SK-N-MC (cell line): ENCODE measurements around the gene DEFB126.
"Not testable (repeated sequence)": the region's sequence is repeated elsewhere in the genome, so short reads cannot be mapped to it uniquely, and the experiment has no call there.

Experiments
- DNase-seq: peaks from one replicate; pipeline ENCODE4 v3.0.0-alpha.2; 2011; ENCODE audit warnings: low read depth, low spot score
- H3K27ac ChIP-seq: fragments of 200-600 bp; sonication (generic); 2 replicates; pipeline ENCODE4 v1.5.1; 2016; ENCODE audit warnings: mixed run types
- H3K36me3 ChIP-seq: fragments of 200-600 bp; sonication (generic); 2 replicates; pipeline ENCODE4 v1.6.1; 2017; ENCODE audit warnings: antibody characterized with exemption, low read length, mixed read lengths; ENCODE audit not compliant: insufficient read depth
- H3K4me3 ChIP-seq: fragments of 200-600 bp; sonication (generic); 2 replicates; pipeline ENCODE4 v1.5.1; 2016
- H3K9ac ChIP-seq: fragments of 200-600 bp; sonication (generic); 2 replicates; pipeline ENCODE4 v1.8.0; 2017; ENCODE audit warnings: mixed run types, mixed read lengths; ENCODE audit not compliant: insufficient read length
- H3K9me3 ChIP-seq: fragments of 200-600 bp; sonication (generic); 2 replicates; pipeline ENCODE4 v1.6.1; 2017; ENCODE audit warnings: low read depth, mild to moderate bottlenecking, antibody characterized with exemption, low read length, moderate library complexity, mixed read lengths
- EZH2 ChIP-seq: fragments of 200-600 bp; sonication (generic); IDR thresholded peaks from one replicate; pipeline ENCODE4 v1.6.1; 2017; ENCODE audit warnings: antibody characterized with exemption
- FOXP2 ChIP-seq: optimal IDR thresholded peaks from 2 replicates; pipeline ENCODE3; 2011; ENCODE audit warnings: mild to moderate bottlenecking, moderate library complexity; ENCODE audit not compliant: insufficient read depth; ENCODE audit errors: extremely low read length, control extremely low read depth
- POLR2AphosphoS5 ChIP-seq: IDR thresholded peaks from 2 replicates; pipeline ENCODE4 v1.6.1; 2012; ENCODE audit warnings: mild to moderate bottlenecking, low read depth, low read length, borderline replicate concordance

The DEFB126 gene, protein sequence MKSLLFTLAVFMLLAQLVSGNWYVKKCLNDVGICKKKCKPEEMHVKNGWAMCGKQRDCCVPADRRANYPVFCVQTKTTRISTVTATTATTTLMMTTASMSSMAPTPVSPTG

DNA sequence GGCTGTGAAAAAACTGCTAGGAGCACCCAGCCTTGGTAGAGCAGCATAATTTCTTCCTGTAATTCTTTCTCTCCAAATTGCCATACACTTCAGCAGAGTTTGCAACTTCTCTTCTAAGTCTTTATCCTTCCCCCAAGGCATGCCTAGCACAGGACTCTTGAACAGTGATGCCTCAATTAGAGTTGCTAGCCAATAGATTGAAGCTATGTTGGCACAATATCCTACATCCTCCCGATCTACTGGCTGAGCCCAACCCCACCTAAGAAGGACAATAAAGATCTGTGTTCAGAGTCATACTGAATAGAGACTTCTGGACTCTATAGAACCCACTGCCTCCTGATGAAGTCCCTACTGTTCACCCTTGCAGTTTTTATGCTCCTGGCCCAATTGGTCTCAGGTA, at the start of gene DEFB126:
TSS of gene DEFB126 (plus strand) at position 301 of the 400 bp plus-strand sequence. CDS start at position 340, 39 bp downstream.
- no peaks in the 10 kb centered on the region for H3K36me3 ChIP-seq
- TF ChIP-seq EZH2 (no peak), POLR2AphosphoS5 (no peak), FOXP2 (no peak)
- H3K9ac ChIP-seq = no peak within 1 kb of the TSS
- H3K9me3 ChIP-seq = no peaks in the 10 kb centered on the region
- no peak within 1 kb of the TSS for H3K27ac ChIP-seq
- H3K4me3 ChIP-seq = no peak within 1 kb of the TSS
- DNase-seq = no peak

DNA sequence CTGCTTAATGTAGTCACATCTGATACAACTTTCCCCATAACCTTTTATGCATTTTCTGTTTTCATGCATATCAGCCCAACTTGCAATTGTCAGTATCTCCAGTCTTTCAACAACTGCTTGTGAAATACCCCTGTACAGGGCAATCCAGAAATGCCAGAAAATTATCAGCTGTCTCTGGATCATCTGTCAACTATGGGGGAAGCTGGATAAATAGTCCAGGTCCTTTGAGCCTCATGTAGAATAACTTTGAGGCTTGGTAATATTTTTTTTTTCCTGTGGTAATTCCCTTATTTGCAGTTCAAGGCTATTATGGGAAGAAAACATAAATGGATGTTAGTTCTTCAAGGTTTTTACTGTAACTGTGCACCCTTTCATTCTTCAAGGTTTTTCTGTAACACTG, 48.7 kb upstream of the DEFB126 start:
- no peak for DNase-seq
- Histone ChIP-seq H3K9me3 (no peaks in the 10 kb centered on the region), H3K9ac (no peak overlapping the region), H3K4me3 (no peak overlapping the region), H3K27ac (no peak overlapping the region), H3K36me3 (no peaks in the 10 kb centered on the region)
- TF ChIP-seq EZH2 = no peak
- no peak for TF ChIP-seq FOXP2
- no peak for TF ChIP-seq POLR2AphosphoS5

DNA sequence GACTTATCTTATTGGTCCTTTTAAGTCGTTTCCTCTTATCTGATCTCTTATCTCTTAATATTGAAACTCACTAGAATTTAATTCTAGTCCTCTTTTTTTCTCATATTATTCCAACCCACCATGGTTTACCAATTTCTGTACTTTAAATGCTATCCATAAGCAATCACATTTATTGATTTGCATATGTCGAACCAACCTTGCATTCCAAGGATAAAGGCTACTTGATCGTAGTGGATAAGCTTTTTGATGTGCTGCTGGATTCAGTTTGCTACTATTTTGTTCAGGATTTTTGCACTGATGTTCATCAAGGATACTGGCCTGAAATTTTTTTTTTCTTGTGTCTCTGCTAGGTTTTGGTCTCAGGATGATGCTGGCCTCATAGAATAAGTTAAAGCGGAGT, 47.2 kb upstream of the DEFB126 start:
- no peak overlapping the region for H3K4me3 ChIP-seq
- H3K9ac ChIP-seq = no peak overlapping the region
- H3K27ac ChIP-seq = no peak overlapping the region
- no peak for DNase-seq
- no peaks in the 10 kb centered on the region for H3K36me3 ChIP-seq
- TF ChIP-seq EZH2 (no peak), POLR2AphosphoS5 (no peak), FOXP2 (no peak)
- no peaks in the 10 kb centered on the region for H3K9me3 ChIP-seq

DNA sequence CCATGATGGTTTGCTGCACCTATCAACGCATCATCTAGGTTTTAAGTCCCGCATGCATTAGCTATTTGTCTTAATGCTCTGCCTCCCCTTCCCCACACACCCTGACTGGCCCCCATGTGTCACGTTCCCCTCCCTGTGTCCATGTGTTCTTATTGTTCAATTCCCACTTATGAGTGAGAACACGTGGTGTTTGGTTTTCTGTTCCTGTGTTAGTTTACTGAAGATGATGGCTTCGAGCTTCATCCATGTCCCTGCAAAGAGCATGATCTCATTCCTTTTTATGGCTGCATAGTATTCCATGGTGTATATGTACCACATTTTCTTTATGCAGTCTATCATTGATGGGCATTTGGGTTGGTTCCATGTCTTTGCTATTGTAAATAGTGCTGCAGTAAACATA, 44.7 kb upstream of the DEFB126 start:
- not testable (repeated sequence) for H3K36me3 ChIP-seq, H3K27ac ChIP-seq, H3K4me3 ChIP-seq, DNase-seq, H3K9ac ChIP-seq, H3K9me3 ChIP-seq

DNA sequence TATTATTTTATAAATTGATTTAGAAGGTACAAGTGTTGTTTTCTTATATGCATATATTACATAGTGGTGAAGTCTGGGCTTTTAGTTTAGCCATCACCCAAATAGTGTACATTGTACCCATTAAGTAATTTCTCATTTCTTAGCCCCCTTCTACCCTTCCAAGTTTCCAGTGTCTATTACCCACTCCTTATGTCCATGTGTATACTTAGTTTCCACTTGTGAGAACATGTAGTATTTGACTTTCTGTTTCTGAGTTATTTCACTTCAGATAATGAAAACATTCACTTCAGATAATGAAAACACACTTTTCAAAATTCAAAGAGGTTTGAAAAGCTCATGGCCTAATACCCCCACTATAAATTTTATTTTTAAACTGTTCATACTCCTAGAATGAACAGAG, 40.4 kb upstream of the DEFB126 start:
- H3K9me3 ChIP-seq = no peaks in the 10 kb centered on the region
- no peak for DNase-seq
- no peak overlapping the region for H3K27ac ChIP-seq
- no peak overlapping the region for H3K9ac ChIP-seq
- TF ChIP-seq EZH2 (no peak), FOXP2 (no peak), POLR2AphosphoS5 (no peak)
- no peak overlapping the region for H3K4me3 ChIP-seq
- H3K36me3 ChIP-seq = no peaks in the 10 kb centered on the region

DNA sequence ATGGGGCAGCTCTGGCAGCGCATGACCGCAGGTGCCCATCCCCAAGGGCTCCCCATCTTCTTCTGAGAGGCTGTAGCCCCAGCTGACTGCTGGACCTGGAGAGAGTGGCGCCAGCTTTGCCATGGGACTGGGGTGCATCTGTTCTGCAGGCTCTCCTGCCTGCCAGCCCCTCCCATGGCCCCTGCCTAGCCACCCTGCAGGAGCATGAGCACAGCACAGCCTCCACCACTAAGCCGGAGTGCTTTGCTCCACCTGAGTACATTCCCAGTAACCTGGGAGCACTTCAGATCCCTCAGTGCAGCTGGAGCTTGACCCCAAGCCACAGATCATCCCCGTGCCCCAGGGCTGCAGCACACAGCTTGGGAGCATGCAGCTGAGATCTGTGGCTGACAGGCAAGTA, 38.9 kb upstream of the DEFB126 start:
- no peak overlapping the region for H3K4me3 ChIP-seq
- no peak overlapping the region for H3K9ac ChIP-seq
- no peaks in the 10 kb centered on the region for H3K36me3 ChIP-seq
- H3K9me3 ChIP-seq = no peaks in the 10 kb centered on the region
- TF ChIP-seq POLR2AphosphoS5 = no peak
- TF ChIP-seq EZH2 = no peak
- no peak for TF ChIP-seq FOXP2
- H3K27ac ChIP-seq = no peak overlapping the region
- DNase-seq = no peak

DNA sequence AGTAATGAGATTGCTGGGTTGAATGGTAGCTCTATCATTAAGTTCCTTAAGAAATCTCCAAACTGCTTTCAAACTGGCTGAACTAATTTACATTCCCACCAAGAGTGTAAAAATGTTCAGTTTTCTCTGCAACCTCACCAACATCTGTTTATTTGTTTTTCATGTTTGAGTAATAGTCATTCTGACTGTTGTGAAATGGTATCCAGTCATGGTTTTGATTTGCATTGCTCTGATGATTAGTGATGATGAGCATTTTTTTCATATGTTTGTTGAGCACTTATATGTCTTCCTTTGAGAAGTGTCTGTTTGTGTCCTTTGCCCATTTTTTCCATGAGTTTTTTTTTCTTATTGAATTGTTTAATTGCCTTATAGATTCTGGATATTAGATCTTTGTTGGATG, 30.0 kb upstream of the DEFB126 start:
- Histone ChIP-seq H3K36me3 (no peaks in the 10 kb centered on the region), H3K9ac (no peak overlapping the region), H3K4me3 (no peak overlapping the region), H3K9me3 (no peaks in the 10 kb centered on the region), H3K27ac (no peak overlapping the region)
- TF ChIP-seq EZH2 (no peak), FOXP2 (no peak), POLR2AphosphoS5 (no peak)
- DNase-seq = no peak

DNA sequence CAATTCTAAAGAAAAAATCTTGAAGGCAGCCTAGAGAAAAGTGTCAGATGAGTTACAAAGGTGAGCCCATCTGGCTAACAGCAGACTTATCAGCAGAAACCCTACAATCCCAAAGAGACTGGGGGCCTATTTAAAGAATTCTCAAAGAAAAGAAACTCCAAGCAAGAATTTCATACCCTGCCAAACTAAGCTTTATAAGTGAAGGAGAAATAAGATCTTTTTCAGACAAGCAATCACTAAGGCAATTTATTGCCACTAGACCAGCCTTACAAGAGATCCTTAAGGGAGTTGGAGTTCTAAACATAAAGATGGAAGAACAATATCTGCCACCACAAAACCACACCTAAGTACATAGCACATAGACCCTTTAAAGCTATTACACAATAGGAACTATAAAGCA, 24.9 kb upstream of the DEFB126 start:
- TF ChIP-seq EZH2 (no peak), FOXP2 (no peak), POLR2AphosphoS5 (no peak)
- Histone ChIP-seq H3K9me3 (no peaks in the 10 kb centered on the region), H3K9ac (no peak overlapping the region), H3K4me3 (no peak overlapping the region), H3K27ac (no peak overlapping the region), H3K36me3 (no peaks in the 10 kb centered on the region)
- no peak for DNase-seq

DNA sequence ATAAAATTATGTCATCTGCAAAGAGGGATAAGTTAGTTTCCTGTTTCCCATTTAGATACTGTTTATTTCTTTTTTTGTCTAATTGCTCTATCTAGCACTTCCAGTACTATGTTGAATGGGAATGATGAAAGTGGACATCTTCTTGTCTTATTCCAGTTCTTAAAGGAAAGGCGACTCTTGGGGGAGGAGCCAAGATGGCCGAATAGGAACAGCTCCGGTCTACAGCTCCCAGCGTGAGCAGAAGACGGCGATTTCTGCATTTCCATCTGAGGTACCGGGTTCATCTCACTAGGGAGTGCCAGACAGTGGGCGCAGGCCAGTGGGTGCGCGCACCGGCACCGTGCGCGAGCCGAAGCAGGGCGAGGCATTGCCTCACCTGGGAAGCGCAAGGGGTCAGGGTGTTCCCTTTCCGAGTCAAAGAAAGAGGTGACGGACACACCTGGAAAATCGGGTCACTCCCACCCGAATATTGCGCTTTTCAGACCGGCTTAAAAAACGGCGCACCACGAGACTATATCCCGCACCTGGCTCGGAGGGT, 12.5 kb upstream of the DEFB126 start:
- H3K9ac ChIP-seq, H3K27ac ChIP-seq, H3K36me3 ChIP-seq, H3K9me3 ChIP-seq, DNase-seq, H3K4me3 ChIP-seq: not testable (repeated sequence)
